ENCODE results near the gene PRAMEF5. TPM values are rescaled to one million over a fixed set of nuclear protein-coding genes. Genes with fewer than 3 reads are reported as not detected.
"Not testable (repeated sequence)": the region's sequence is repeated elsewhere in the genome, so short reads cannot be mapped to it uniquely, and the experiment has no call there.

The PRAMEF5 gene
- total RNA-seq, 1 donor from 2014 or later = not detected

GRCh38 chr1:13277016-13277415, 23.0 kb downstream of the PRAMEF5 start:
- not testable (repeated sequence) for DNase-seq (ENCODE audit: low read depth, low spot score)

GRCh38 chr1:13279617-13280016, 25.6 kb downstream of the PRAMEF5 start:
- DNase-seq (ENCODE audit: low read depth, low spot score) = not testable (repeated sequence)

GRCh38 chr1:13285037-13285436, 31.0 kb downstream of the PRAMEF5 start, which contains the start of gene PRAMEF8:
TSS of gene PRAMEF8 (minus strand) at chr1:13285137. CDS start at chr1:13284091, 1,046 bp downstream.
- DNase-seq (ENCODE audit: low read depth, low spot score) = not testable (repeated sequence)

GRCh38 chr1:13289030-13289429, 35.0 kb downstream of the PRAMEF5 start:
- not testable (repeated sequence) for DNase-seq (ENCODE audit: low read depth, low spot score)

- not testable (repeated sequence) for DNase-seq (ENCODE audit: low read depth, low spot score)
These were observed 43.4 kb downstream of the PRAMEF5 start for GRCh38 chr1:13297216-13297931.

GRCh38 chr1:13298699-13299098, 44.7 kb downstream of the PRAMEF5 start:
- not testable (repeated sequence) for DNase-seq (ENCODE audit: low read depth, low spot score)

- DNase-seq (ENCODE audit: low read depth, low spot score) = not testable (repeated sequence)
These were observed 48.2 kb downstream of the PRAMEF5 start for GRCh38 chr1:13302197-13302596.

- DNase-seq (ENCODE audit: low read depth, low spot score) = not testable (repeated sequence)
These were observed 49.2 kb downstream of the PRAMEF5 start, which contains the start of gene PRAMEF33 for GRCh38 chr1:13303239-13303638. TSS of gene PRAMEF33 (plus strand) at chr1:13303539. CDS start at chr1:13305955, 2,416 bp downstream.

Other genes with a start within 250 kb of the PRAMEF5 start
- gene PRAMEF27, start 197.6 kb upstream of the PRAMEF5 start, total RNA-seq = not detected in 2 replicates
- not detected in 2 replicates for gene HNRNPCL3, start 193.4 kb upstream of the PRAMEF5 start, total RNA-seq
- not detected in 2 replicates for gene PRAMEF25, start 183.4 kb upstream of the PRAMEF5 start, total RNA-seq
- not detected in 2 replicates for gene HNRNPCL2, start 137.3 kb upstream of the PRAMEF5 start, total RNA-seq
- gene PRAMEF26, start 98.2 kb upstream of the PRAMEF5 start, total RNA-seq = not detected in 2 replicates
- gene HNRNPCL4, start 88.6 kb upstream of the PRAMEF5 start, total RNA-seq = not detected in 2 replicates
- gene PRAMEF9, start 82.3 kb upstream of the PRAMEF5 start, total RNA-seq = not detected in 2 replicates
- gene PRAMEF13, start 52.8 kb upstream of the PRAMEF5 start, total RNA-seq = not detected in 2 replicates
- gene PRAMEF18, start 28.0 kb upstream of the PRAMEF5 start, total RNA-seq = not detected in 2 replicates
- not detected in 2 replicates for gene PRAMEF8, start 30.9 kb downstream of the PRAMEF5 start, total RNA-seq
- gene PRAMEF33, start 49.3 kb downstream of the PRAMEF5 start, total RNA-seq = not detected in 2 replicates
- gene PRAMEF15, start 61.4 kb downstream of the PRAMEF5 start, total RNA-seq = not detected in 2 replicates
- not detected in 2 replicates for gene PRAMEF14, start 92.9 kb downstream of the PRAMEF5 start, total RNA-seq
- gene PRAMEF19, start 117.7 kb downstream of the PRAMEF5 start, total RNA-seq = not detected in 2 replicates
- gene PRAMEF17, start 135.4 kb downstream of the PRAMEF5 start, total RNA-seq = not detected in 2 replicates
- gene PRAMEF20, start 156.3 kb downstream of the PRAMEF5 start, total RNA-seq = not detected in 2 replicates

All from pulmonary artery endothelial cell (primary cell).